Ramos (cell line): ENCODE results near the gene ANKMY2.

Experiments used
- in situ Hi-C: fragments of 300-500 bp; cut with MboI; formaldehyde crosslinking; loops from one replicate; pipeline ENCODE4 v1.14.3; 2022; ENCODE audit warnings: low sequenced_read_pairs; ENCODE audit not compliant: unreplicated experiment

The ANKMY2 gene

GRCh38 chr7:16634271-16634738 is 11.2 kb downstream of the ANKMY2 start:
- in situ Hi-C loops: no loop called here

GRCh38 chr7:16630654-16631053 is 14.9 kb downstream of the ANKMY2 start:
- in situ Hi-C loops: no loop called here

- in situ Hi-C loops: no loop called here
Measured at GRCh38 chr7:16627236-16627635, 18.3 kb downstream of the ANKMY2 start.

- in situ Hi-C loops: no loop called here
Measured at GRCh38 chr7:16626388-16626787, 19.2 kb downstream of the ANKMY2 start.

- in situ Hi-C loops: no loop called here
Measured at GRCh38 chr7:16619979-16620408, 25.6 kb downstream of the ANKMY2 start.

GRCh38 chr7:16616542-16616941 is 29.0 kb downstream of the ANKMY2 start:
- in situ Hi-C loops: no loop called here

GRCh38 chr7:16616122-16616521 is 29.4 kb downstream of the ANKMY2 start:
- in situ Hi-C loops: no loop called here

GRCh38 chr7:16615228-16615627 is 30.3 kb downstream of the ANKMY2 start:
- in situ Hi-C loops: no loop called here

- in situ Hi-C loops: no loop called here
Measured at GRCh38 chr7:16611711-16612110, 33.8 kb downstream of the ANKMY2 start.

GRCh38 chr7:16609842-16610450 is 35.6 kb downstream of the ANKMY2 start:
- in situ Hi-C loops: no loop called here

GRCh38 chr7:16606704-16607103 is 38.9 kb downstream of the ANKMY2 start:
- in situ Hi-C loops: no loop called here

GRCh38 chr7:16604054-16604453 is 41.5 kb downstream of the ANKMY2 start:
- in situ Hi-C loops: no loop called here

GRCh38 chr7:16603633-16604032 is 41.9 kb downstream of the ANKMY2 start:
- in situ Hi-C loops: no loop called here

- in situ Hi-C loops: loop anchor here (25.0 kb wide), 1 partner anchor 312 kb away; no protein-coding TSS in a partner anchor
Measured at GRCh38 chr7:16599860-16600259, 45.7 kb downstream of the ANKMY2 start.

- in situ Hi-C loops: loop anchor here (25.0 kb wide), 1 partner anchor 314 kb away; no protein-coding TSS in a partner anchor
Measured at GRCh38 chr7:16598015-16598414, 47.5 kb downstream of the ANKMY2 start.

GRCh38 chr7:16595596-16595995 is 50.0 kb downstream of the ANKMY2 start:
- in situ Hi-C loops: loop anchor here (25.0 kb wide), 1 partner anchor 317 kb away; no protein-coding TSS in a partner anchor

GRCh38 chr7:16594676-16595075 is 50.9 kb downstream of the ANKMY2 start:
- in situ Hi-C loops: loop anchor here (25.0 kb wide), 1 partner anchor 318 kb away; no protein-coding TSS in a partner anchor

GRCh38 chr7:16594061-16594460 is 51.5 kb downstream of the ANKMY2 start:
- in situ Hi-C loops: loop anchor here (25.0 kb wide), 1 partner anchor 318 kb away; no protein-coding TSS in a partner anchor

GRCh38 chr7:16592395-16592794 is 53.2 kb downstream of the ANKMY2 start:
- in situ Hi-C loops: loop anchor here (25.0 kb wide), 1 partner anchor 320 kb away; no protein-coding TSS in a partner anchor

GRCh38 chr7:16590424-16590823 is 55.1 kb downstream of the ANKMY2 start:
- in situ Hi-C loops: loop anchor here (25.0 kb wide), 1 partner anchor 322 kb away; no protein-coding TSS in a partner anchor

- in situ Hi-C loops: loop anchor here (25.0 kb wide), 1 partner anchor 322 kb away; no protein-coding TSS in a partner anchor
Measured at GRCh38 chr7:16589881-16590280, 55.7 kb downstream of the ANKMY2 start.

- in situ Hi-C loops: loop anchor here (25.0 kb wide), 1 partner anchor 325 kb away; no protein-coding TSS in a partner anchor
Measured at GRCh38 chr7:16587790-16588189, 57.8 kb downstream of the ANKMY2 start.
